Natural killer cell treated with Interleukin-12 subunit alpha and Interleukin-12 subunit beta and Interleukin-15 and Interleukin-18, amount 100 ng/mL, for 72 hours (primary cell): ENCODE results near the gene EIF4EBP3. TPM values are rescaled to one million over a fixed set of nuclear protein-coding genes. Genes with fewer than 3 reads are reported as not detected.
A peak's percentile ranks its signal among the peaks of the same experiment; 100 is the strongest.

Experiments
- ATAC-seq, 2 donors: fragments of 150-1000 bp; cut with Tn5 transposase in 1 of 2; sonication (Bioruptor Pico), chemical (Tn5 transposase) in 1 of 2; 2 replicates each; pipeline ENCODE4 v1.10.0; 2021
- DNase-seq: peaks from one replicate; pipeline ENCODE4 v3.0.0; 2022; ENCODE audit warnings: low spot score
- H3K27ac Mint-ChIP-seq, 2 donors: 1 replicate in 1 of 2; 2 replicates in 1 of 2; pipeline ENCODE4 v1.8.0; 2022; ENCODE audit warnings: mixed read lengths in 2 of 2, mild to moderate bottlenecking in 1 of 2, moderate library complexity in 1 of 2
- H3K27me3 Mint-ChIP-seq, 2 donors: 1 replicate in 1 of 2; 2 replicates in 1 of 2; pipeline ENCODE4 v1.8.0; 2022; ENCODE audit warnings: mixed read lengths in 2 of 2
- H3K36me3 Mint-ChIP-seq: one replicate; pipeline ENCODE4 v1.8.0; 2022; ENCODE audit warnings: mixed read lengths
- H3K4me1 Mint-ChIP-seq, 2 donors: 1 replicate in 1 of 2; 2 replicates in 1 of 2; pipeline ENCODE4 v1.8.0; 2022; ENCODE audit warnings: low read depth in 2 of 2, mixed read lengths in 2 of 2, mild to moderate bottlenecking in 1 of 2
- H3K4me3 Mint-ChIP-seq: one replicate; pipeline ENCODE4 v1.8.0; 2022; ENCODE audit warnings: mixed read lengths
- H3K9me3 Mint-ChIP-seq: 2 replicates; pipeline ENCODE4 v1.8.0; 2022; ENCODE audit warnings: mixed read lengths
- total RNA-seq, 2 donors: library from RNA; stranded (reverse); gene quantifications; one replicate each; pipeline ENCODE4 v1.2.3, GENCODE V29; 2022

The EIF4EBP3 gene
- total RNA-seq, 2 donors from 2014 or later, result 7.0 to 8.6 TPM

DNA sequence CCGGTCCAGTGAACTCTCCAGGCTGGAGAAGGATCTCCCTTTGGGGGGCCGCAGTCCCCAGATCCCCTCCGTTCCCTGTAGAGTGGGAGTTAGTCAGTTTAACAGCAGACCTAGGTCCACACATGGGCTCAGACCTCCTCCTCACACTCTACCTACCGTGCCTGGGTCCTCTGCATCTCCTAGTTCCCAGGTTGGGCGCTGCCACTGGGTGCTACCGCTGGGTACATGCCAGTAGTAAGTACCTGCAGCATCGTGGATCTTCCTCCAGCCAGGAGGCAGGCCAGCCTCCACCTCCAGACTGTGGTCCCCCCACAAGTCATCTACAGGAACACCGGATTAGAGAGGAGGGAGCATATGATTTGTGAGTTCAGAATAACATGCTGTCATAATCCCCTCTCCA lies 16.1 kb downstream of the EIF4EBP3 start:
- DNase-seq, result no peak
- H3K4me1 Mint-ChIP-seq, result peaks cover 36 to 37% of the 10 kb centered on the region in 2 donors
- peak overlapping the region; percentile 94 for H3K4me3 Mint-ChIP-seq
- peak overlapping the region; percentile 88 to 96 for H3K27ac Mint-ChIP-seq
- no peaks in the 10 kb centered on the region for H3K27me3 Mint-ChIP-seq
- no peak for ATAC-seq
- H3K36me3 Mint-ChIP-seq, result peaks cover 5% of the 10 kb centered on the region
- H3K9me3 Mint-ChIP-seq, result no peaks in the 10 kb centered on the region

DNA sequence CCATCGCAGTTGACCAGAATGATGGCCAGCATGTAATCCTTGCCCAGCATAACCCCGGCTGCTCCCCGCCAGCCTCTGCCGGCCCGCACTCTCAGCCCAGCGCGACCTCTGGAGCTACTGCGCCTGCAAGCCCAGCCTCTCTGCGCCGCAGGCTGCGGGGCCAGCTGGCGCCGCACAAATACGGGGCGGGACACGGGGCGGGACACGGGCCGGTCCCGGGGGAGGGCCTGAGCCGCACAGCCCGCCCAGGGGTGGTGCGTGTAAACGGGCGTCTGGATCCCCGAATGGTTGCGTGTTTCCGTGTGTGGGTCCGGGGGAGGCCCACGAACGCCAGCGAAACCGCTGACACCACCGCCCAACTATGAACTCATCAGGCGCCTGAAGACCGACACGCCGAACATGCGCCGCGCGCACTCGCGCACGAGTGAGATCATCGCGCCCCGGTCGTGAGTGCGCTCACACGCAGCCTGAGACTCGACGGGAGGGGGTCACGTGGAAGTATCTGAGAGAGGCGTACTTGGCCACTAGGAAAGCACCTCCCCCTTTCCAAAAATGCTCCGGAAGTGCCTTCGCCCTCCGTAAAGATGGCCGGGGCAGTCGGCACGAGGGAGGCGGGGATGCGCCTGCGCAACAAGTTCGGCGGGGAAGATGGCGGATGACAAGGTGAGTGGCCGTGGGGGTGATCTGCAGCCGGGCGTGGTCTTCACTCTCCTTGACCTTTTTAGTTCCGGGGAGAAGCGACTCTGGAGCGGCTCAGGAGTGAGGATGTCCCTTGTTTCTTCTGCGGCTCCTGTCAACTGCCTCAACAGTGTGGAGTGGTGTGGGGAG lies 16.9 kb downstream of the EIF4EBP3 start, which contains the start of the genes APBB3 and SLC35A4:
APBB3 (minus strand) TSS at position 403 of the 828 bp plus-strand sequence; CDS start at position 50, 353 bp downstream.
SLC35A4 (plus strand) TSS at position 633 of the 828 bp plus-strand sequence. CDS start 2,342 bp downstream, outside the sequence.
- Mint-ChIP-seq H3K4me1 (peaks cover 44 to 45% of the 10 kb centered on the region in 2 donors), H3K27me3 (no peaks in the 10 kb centered on the region), H3K4me3 (peak within 1 kb of the TSS; percentile 94), H3K27ac (peak within 1 kb of the TSS; percentile 88 to 96), H3K36me3 (peaks cover 5% of the 10 kb centered on the region), H3K9me3 (no peaks in the 10 kb centered on the region)
- DNase-seq, result peak; percentile 98
- peak; percentile 95 for ATAC-seq

DNA sequence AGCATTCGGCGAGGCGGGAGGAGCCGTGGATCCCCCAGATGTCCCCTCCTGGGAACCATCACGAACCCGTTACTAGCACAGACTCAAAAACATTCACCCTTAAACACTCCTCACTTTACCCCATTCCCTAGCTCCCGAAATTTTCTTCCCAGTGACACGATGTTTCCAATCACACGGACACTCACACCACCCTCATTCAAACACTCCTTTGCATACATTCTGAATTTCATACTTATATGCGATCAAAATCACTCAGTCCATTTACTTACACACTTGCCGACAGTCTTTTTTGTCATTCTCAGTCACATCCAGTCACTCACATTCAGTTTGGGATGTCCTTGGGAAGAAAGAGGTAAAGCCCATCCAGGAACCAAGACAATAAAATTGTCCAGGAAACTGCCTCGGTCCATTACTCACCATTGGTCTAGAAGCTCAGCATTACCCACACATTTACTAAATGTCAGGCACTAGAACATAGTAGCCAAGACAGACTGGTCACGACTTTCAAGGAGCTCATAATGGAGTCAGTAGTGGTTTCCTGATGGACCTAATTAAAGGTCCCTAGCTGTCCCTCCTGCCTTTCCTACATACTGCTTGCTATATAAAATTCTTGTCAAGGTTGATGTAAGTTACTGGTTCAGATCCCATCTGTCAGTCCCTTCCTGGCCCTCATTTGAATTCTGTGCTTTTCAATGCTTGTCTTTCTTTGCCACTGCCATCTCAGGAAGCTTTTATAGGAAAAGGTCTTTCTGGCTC lies 17.7 kb downstream of the EIF4EBP3 start:
- Mint-ChIP-seq H3K9me3 (no peaks in the 10 kb centered on the region), H3K4me1 (peaks cover 47 to 49% of the 10 kb centered on the region in 2 donors), H3K27me3 (no peaks in the 10 kb centered on the region), H3K4me3 (peak overlapping the region; percentile 94), H3K27ac (peak overlapping the region; percentile 88 to 96), H3K36me3 (peaks cover 5% of the 10 kb centered on the region)
- no peak for ATAC-seq
- DNase-seq, result no peak

DNA sequence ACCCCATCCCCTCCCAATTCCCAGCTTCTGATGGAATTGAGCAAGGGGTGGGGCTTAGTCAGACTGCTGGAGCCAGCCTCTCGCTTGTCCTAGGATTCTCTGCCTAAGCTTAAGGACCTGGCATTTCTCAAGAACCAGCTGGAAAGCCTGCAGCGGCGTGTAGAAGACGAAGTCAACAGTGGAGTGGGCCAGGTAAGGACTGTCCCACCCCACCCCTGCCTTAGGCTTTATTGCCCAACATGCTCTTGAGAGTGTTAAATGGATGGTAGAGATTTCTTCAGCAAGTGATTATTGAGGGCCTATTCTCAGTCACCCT lies 18.3 kb downstream of the EIF4EBP3 start:
- Mint-ChIP-seq H3K4me3 (peak overlapping the region; percentile 94), H3K27me3 (no peaks in the 10 kb centered on the region), H3K27ac (peak overlapping the region; percentile 88 to 96), H3K9me3 (no peaks in the 10 kb centered on the region), H3K4me1 (peaks cover 50 to 51% of the 10 kb centered on the region in 2 donors), H3K36me3 (peaks cover 5% of the 10 kb centered on the region)
- ATAC-seq, result no peak
- no peak for DNase-seq

- peaks cover 50 to 53% of the 10 kb centered on the region in 2 donors for H3K4me1 Mint-ChIP-seq
- DNase-seq, result no peak
- no peaks in the 10 kb centered on the region for H3K27me3 Mint-ChIP-seq
- H3K27ac Mint-ChIP-seq, result peak overlapping the region in 1 of 2 donors; percentile 71
- ATAC-seq, result no peak
- peak overlapping the region; percentile 20 for H3K4me3 Mint-ChIP-seq
- H3K36me3 Mint-ChIP-seq, result peaks cover 5% of the 10 kb centered on the region
- H3K9me3 Mint-ChIP-seq, result no peaks in the 10 kb centered on the region
Observed at GRCh38 chr5:140566665-140567064, 19.2 kb downstream of the EIF4EBP3 start.

- ATAC-seq, result no peak
- peaks cover 50 to 53% of the 10 kb centered on the region in 2 donors for H3K4me1 Mint-ChIP-seq
- no peak for DNase-seq
- H3K36me3 Mint-ChIP-seq, result peaks cover 5% of the 10 kb centered on the region
- H3K27me3 Mint-ChIP-seq, result no peaks in the 10 kb centered on the region
- H3K4me3 Mint-ChIP-seq, result peak overlapping the region; percentile 20
- no peaks in the 10 kb centered on the region for H3K9me3 Mint-ChIP-seq
- peak overlapping the region in 1 of 2 donors; percentile 71 for H3K27ac Mint-ChIP-seq
Observed at GRCh38 chr5:140567136-140567818, 19.8 kb downstream of the EIF4EBP3 start.

DNA sequence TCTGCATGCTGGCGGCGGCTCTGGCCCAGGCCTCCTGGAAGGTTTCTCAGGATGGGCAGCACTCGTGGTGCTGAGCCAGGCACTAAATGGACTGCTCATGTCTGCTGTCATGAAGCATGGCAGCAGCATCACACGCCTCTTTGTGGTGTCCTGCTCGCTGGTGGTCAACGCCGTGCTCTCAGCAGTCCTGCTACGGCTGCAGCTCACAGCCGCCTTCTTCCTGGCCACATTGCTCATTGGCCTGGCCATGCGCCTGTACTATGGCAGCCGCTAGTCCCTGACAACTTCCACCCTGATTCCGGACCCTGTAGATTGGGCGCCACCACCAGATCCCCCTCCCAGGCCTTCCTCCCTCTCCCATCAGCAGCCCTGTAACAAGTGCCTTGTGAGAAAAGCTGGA lies 20.4 kb downstream of the EIF4EBP3 start:
- H3K36me3 Mint-ChIP-seq, result peaks cover 5% of the 10 kb centered on the region
- H3K4me3 Mint-ChIP-seq, result peak overlapping the region; percentile 6
- H3K27me3 Mint-ChIP-seq, result no peaks in the 10 kb centered on the region
- H3K9me3 Mint-ChIP-seq, result no peaks in the 10 kb centered on the region
- peaks cover 50% of the 10 kb centered on the region in 2 donors for H3K4me1 Mint-ChIP-seq
- peak overlapping the region in 1 of 2 donors; percentile 98 for H3K27ac Mint-ChIP-seq
- ATAC-seq (no peak), DNase-seq (no peak)

GRCh38 chr5:140568443-140569063 lies 21.1 kb downstream of the EIF4EBP3 start:
- peak overlapping the region; percentile 96 to 98 for H3K27ac Mint-ChIP-seq

GRCh38 chr5:140569197-140569596 lies 21.7 kb downstream of the EIF4EBP3 start:
- Mint-ChIP-seq H3K9me3 (no peaks in the 10 kb centered on the region), H3K4me1 (peaks cover 45 to 48% of the 10 kb centered on the region in 2 donors), H3K36me3 (peaks cover 5% of the 10 kb centered on the region), H3K27me3 (no peaks in the 10 kb centered on the region), H3K27ac (peak overlapping the region; percentile 96 to 98), H3K4me3 (peak overlapping the region; percentile 72)
- no peak for ATAC-seq
- peak; percentile 56 for DNase-seq

More at GRCh38 chr5:140568443-140569063, 21.1 kb downstream of the EIF4EBP3 start:
- ATAC-seq (no peak), DNase-seq (no peak)
- peaks cover 5% of the 10 kb centered on the region for H3K36me3 Mint-ChIP-seq
- peak overlapping the region; percentile 72 for H3K4me3 Mint-ChIP-seq
- H3K4me1 Mint-ChIP-seq, result peaks cover 50% of the 10 kb centered on the region in 2 donors
- H3K9me3 Mint-ChIP-seq, result no peaks in the 10 kb centered on the region
- no peaks in the 10 kb centered on the region for H3K27me3 Mint-ChIP-seq

GRCh38 chr5:140570058-140570457 lies 22.6 kb downstream of the EIF4EBP3 start:
- Mint-ChIP-seq H3K9me3 (no peaks in the 10 kb centered on the region), H3K27me3 (no peaks in the 10 kb centered on the region), H3K27ac (peak overlapping the region; percentile 96 to 98), H3K36me3 (peaks cover 3% of the 10 kb centered on the region), H3K4me3 (no peak overlapping the region), H3K4me1 (peaks cover 42 to 43% of the 10 kb centered on the region in 2 donors)
- ATAC-seq (no peak), DNase-seq (peak; percentile 16)

DNA sequence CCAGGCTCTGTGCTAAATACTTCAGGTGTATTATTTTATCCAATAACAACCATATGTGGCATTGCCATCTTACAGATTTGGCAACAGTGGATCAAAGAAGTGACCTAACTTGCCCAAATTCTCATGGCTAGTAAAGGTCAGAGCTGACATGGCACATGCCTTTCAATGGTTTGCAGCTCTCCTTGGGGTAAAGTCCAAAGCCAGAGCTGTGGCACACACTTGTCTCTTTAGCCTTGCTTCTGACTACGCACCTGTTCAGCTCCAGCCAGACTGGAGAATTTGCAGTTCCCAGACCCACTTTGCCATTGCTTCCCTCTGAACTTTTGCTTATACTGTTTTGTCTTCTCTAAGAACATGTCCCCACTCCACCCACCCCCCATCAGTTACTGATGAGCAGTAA lies 23.0 kb downstream of the EIF4EBP3 start:
- H3K4me3 Mint-ChIP-seq, result no peak overlapping the region
- H3K27ac Mint-ChIP-seq, result peak overlapping the region; percentile 96 to 98
- H3K9me3 Mint-ChIP-seq, result no peaks in the 10 kb centered on the region
- peaks cover 39% of the 10 kb centered on the region in 2 donors for H3K4me1 Mint-ChIP-seq
- DNase-seq (peak; percentile 5), ATAC-seq (no peak)
- no peaks in the 10 kb centered on the region for H3K36me3 Mint-ChIP-seq
- no peaks in the 10 kb centered on the region for H3K27me3 Mint-ChIP-seq

DNA sequence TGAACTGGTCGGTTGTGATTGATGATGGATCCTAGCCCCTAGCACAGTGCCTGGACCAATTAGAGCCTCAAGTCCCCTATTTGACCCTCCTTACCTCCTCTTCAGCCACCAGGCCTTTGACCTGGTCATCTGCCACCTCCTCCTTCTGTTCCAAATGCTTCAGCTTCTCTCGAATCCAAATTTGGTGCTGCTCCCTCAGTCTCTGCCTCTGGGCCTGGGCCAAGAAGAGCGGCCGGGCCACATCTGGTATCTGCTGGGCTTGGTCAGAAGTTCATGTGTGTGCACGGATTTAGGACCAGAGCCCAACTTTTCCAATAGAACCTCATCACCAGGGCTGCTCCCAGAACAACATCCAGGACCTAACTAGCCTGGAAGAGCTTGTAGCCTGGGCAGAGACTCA lies 23.6 kb downstream of the EIF4EBP3 start:
- DNase-seq, result peak; percentile 45
- Mint-ChIP-seq H3K9me3 (no peaks in the 10 kb centered on the region), H3K4me3 (no peak overlapping the region), H3K36me3 (no peaks in the 10 kb centered on the region), H3K27ac (no peak overlapping the region), H3K4me1 (peaks cover 34% of the 10 kb centered on the region in 2 donors), H3K27me3 (no peaks in the 10 kb centered on the region)
- ATAC-seq, result no peak

GRCh38 chr5:140573683-140574082 lies 26.2 kb downstream of the EIF4EBP3 start:
- ATAC-seq (no peak), DNase-seq (peak; percentile 6)
- H3K9me3 Mint-ChIP-seq, result no peaks in the 10 kb centered on the region
- H3K27me3 Mint-ChIP-seq, result no peaks in the 10 kb centered on the region
- peaks cover 12 to 16% of the 10 kb centered on the region in 2 donors for H3K4me1 Mint-ChIP-seq
- H3K36me3 Mint-ChIP-seq, result no peaks in the 10 kb centered on the region
- no peak overlapping the region for H3K27ac Mint-ChIP-seq
- H3K4me3 Mint-ChIP-seq, result no peak overlapping the region
